Endothelial cell of umbilical vein (primary cell): ENCODE data around the gene PSMA6. TPM values are rescaled to one million over a fixed set of nuclear protein-coding genes. Genes with fewer than 3 reads are reported as not detected.

ENCODE experiments used
- BruUV-seq: library from RNA; stranded (reverse); fragments of 400-500 nt; replicated peaks from 2 replicates; lab custom pipeline; 2021; lab: Mats Ljungman, UMichigan
- CTCF ChIA-PET: fragments of 300-600, 350-600 bp; sonication (Branson Sonifier 250); formaldehyde crosslinking; loops from one replicate; lab custom pipeline; 2021; ENCODE audit warnings: antibody characterized with exemption, inconsistent platforms; lab: Charles Lee
- POLR2A ChIA-PET: fragments of 300-600, 350-600 bp; sonication (Branson Sonifier 250); formaldehyde crosslinking; loops from one replicate; lab custom pipeline; 2021; ENCODE audit warnings: antibody characterized with exemption, inconsistent platforms; lab: Charles Lee
- DNase-seq: peaks from one replicate; pipeline ENCODE4 v3.0.0-alpha.2; 2011; ENCODE audit warnings: low read depth, low spot score
- FAIRE-seq: peaks from 2 replicates; lab custom pipeline; 2011; peaks lifted over from hg19 to GRCh38; lab: Jason Lieb, UNC
- H2AFZ ChIP-seq: 2 replicates; pipeline ENCODE4 v1.6.0; 2012; ENCODE audit warnings: low read depth, low read length, control low read depth, inconsistent platforms
- H3K27ac ChIP-seq: 2 replicates; pipeline ENCODE4 v1.5.1; 2011; ENCODE audit warnings: low read depth, mild to moderate bottlenecking, control low read depth, low read length, moderate library complexity; ENCODE audit not compliant: insufficient read depth
- H3K27me3 ChIP-seq, 2 experiments: 2 replicates each; pipeline versions ENCODE4 v1.6.0 to v1.6.1; 2011; ENCODE audit warnings: low read length in 2 of 2, mixed read lengths in 1 of 2; ENCODE audit not compliant: control insufficient read depth in 2 of 2, insufficient read depth in 2 of 2
- H3K36me3 ChIP-seq, 2 experiments: 2 replicates in 1 of 2; 3 replicates in 1 of 2; pipeline ENCODE4 v1.5.1; 2011; ENCODE audit warnings: low read length in 2 of 2, mild to moderate bottlenecking in 1 of 2, moderate library complexity in 1 of 2; ENCODE audit not compliant: control insufficient read depth in 2 of 2, insufficient read depth in 2 of 2; ENCODE audit errors: extremely low read depth in 1 of 2
- H3K4me1 ChIP-seq: 3 replicates; pipeline ENCODE4 v1.5.1; 2011; ENCODE audit warnings: mild to moderate bottlenecking, low read length; ENCODE audit not compliant: control insufficient read depth, insufficient read depth; ENCODE audit errors: extremely low read depth
- H3K4me2 ChIP-seq: 2 replicates; pipeline ENCODE4 v1.6.1; 2011; ENCODE audit warnings: low read length, control low read depth, mixed read lengths; ENCODE audit not compliant: insufficient read depth
- H3K4me3 ChIP-seq, 3 experiments: fragments of 200-600 bp in 1 of 3; sonication (generic), shearing (Covaris generic) in 1 of 3; replicated peaks in 1 of 3; 2 replicates each; pipeline ENCODE4 v1.5.1; 2011 to 2016; ENCODE audit warnings: control low read depth in 3 of 3, low read length in 3 of 3, mild to moderate bottlenecking in 2 of 3, inconsistent platforms in 1 of 3, low read depth in 1 of 3, moderate library complexity in 1 of 3; ENCODE audit not compliant: insufficient read depth in 1 of 3
- H3K79me2 ChIP-seq: 2 replicates; pipeline ENCODE4 v1.6.0; 2012; ENCODE audit warnings: low read length, inconsistent platforms; ENCODE audit not compliant: control insufficient read depth, insufficient read depth
- H3K9ac ChIP-seq: replicated peaks from 2 replicates; pipeline ENCODE3; 2011; ENCODE audit warnings: low read length, control low read depth; ENCODE audit not compliant: insufficient read depth; ENCODE audit errors: extremely low read depth
- H3K9me1 ChIP-seq: replicated peaks from 3 replicates; pipeline ENCODE4 v1.6.0; 2011; ENCODE audit warnings: mild to moderate bottlenecking, low read length; ENCODE audit not compliant: control insufficient read depth, insufficient read depth; ENCODE audit errors: extremely low read depth
- H3K9me3 ChIP-seq: replicated peaks from 2 replicates; pipeline ENCODE4 v1.5.1; 2012; ENCODE audit warnings: low read length, inconsistent platforms; ENCODE audit not compliant: control insufficient read depth, insufficient read depth
- H4K20me1 ChIP-seq: replicated peaks from 2 replicates; pipeline ENCODE3; 2011; ENCODE audit warnings: mild to moderate bottlenecking, low read length; ENCODE audit not compliant: control insufficient read depth, insufficient read depth; ENCODE audit errors: extremely low read depth
- CTCF ChIP-seq, 2 donors: IDR thresholded peaks; 1 replicate in 1 of 2; 2 replicates in 1 of 2; pipeline ENCODE4 v1.5.1; 2011; ENCODE audit warnings: low read length in 2 of 2, mild to moderate bottlenecking in 2 of 2, moderate library complexity in 2 of 2, control low read depth in 1 of 2, inconsistent platforms in 1 of 2, low read depth in 1 of 2; ENCODE audit not compliant: insufficient read depth in 1 of 2; ENCODE audit errors: extremely low read depth in 1 of 2
- EZH2 ChIP-seq: IDR thresholded peaks from 2 replicates; pipeline ENCODE4 v1.6.1; 2012; ENCODE audit warnings: borderline replicate concordance, low read depth, mild to moderate bottlenecking, moderate library complexity, low read length, inconsistent platforms; ENCODE audit not compliant: severe bottlenecking
- FOS ChIP-seq: IDR thresholded peaks from 2 replicates; pipeline ENCODE4 v1.6.1; 2011; ENCODE audit warnings: mild to moderate bottlenecking, low read length, moderate library complexity, borderline replicate concordance; ENCODE audit not compliant: insufficient read depth
- GATA2 ChIP-seq: IDR thresholded peaks from 2 replicates; pipeline ENCODE4 v1.7.0; 2011; ENCODE audit warnings: low read depth, mild to moderate bottlenecking, moderate library complexity, mixed read lengths, low read length; ENCODE audit not compliant: insufficient read length, insufficient read depth
- JUN ChIP-seq: IDR thresholded peaks from 2 replicates; pipeline ENCODE4 v1.6.1; 2011; ENCODE audit warnings: borderline replicate concordance, low read depth; ENCODE audit not compliant: insufficient read length, insufficient read depth
- MAX ChIP-seq: IDR thresholded peaks from 2 replicates; pipeline ENCODE4 v1.6.1; 2011; ENCODE audit not compliant: insufficient read depth, insufficient read length
- MYC ChIP-seq: IDR thresholded peaks from one replicate; pipeline ENCODE4 v1.6.1; 2011; ENCODE audit warnings: mild to moderate bottlenecking, low read depth, low read length
- POLR2A ChIP-seq: IDR thresholded peaks from 2 replicates; pipeline ENCODE4 v1.6.1; 2012; ENCODE audit warnings: low read depth, mild to moderate bottlenecking, control low read depth, low read length
- POLR2AphosphoS5 ChIP-seq: IDR thresholded peaks from 2 replicates; pipeline ENCODE4 v1.6.1; 2012; ENCODE audit warnings: low read depth, mild to moderate bottlenecking, control low read depth, low read length, moderate library complexity; ENCODE audit not compliant: insufficient read depth
- dilution Hi-C: fragments of 300-500 bp; cut with MboI; formaldehyde crosslinking; loops from one replicate; pipeline ENCODE4 v1.15.0; 2019; ENCODE audit warnings: low sequenced_read_pairs; ENCODE audit not compliant: extremely low pct_ligation_motif_present
- intact Hi-C: fragments of 100-400 bp; cut with micrococcal nuclease; formaldehyde crosslinking; loops from one replicate; pipeline ENCODE4 v1.10.0; 2022
- polyA plus RNA-seq, 4 experiments: library from polyadenylated mRNA; depleted of rRNA in 3 of 4; stranded (reverse) in 3 of 4; unstranded in 1 of 4; fragments of >200 nt; gene quantifications; 2 replicates each; pipeline versions ENCODE4 v1.2.1 to v1.2.3, GENCODE V29; 2011 to 2012; ENCODE audit warnings: missing spikeins in 1 of 4
- total RNA-seq: library from RNA; stranded (reverse); gene quantifications from 2 replicates; pipeline ENCODE4 v1.2.3, GENCODE V29; 2021

The PSMA6 gene
- total and polyA plus RNA-seq, 2 donors (not counting 3 experiments of a cell fraction or from before 2014, with no cell fraction given): 170 to 197 TPM

GRCh38 chr14:35303149-35303935 is 11.2 kb downstream of the PSMA6 start:
- no peak overlapping the region for H3K4me3 ChIP-seq
- intact Hi-C loops (no loop called here), dilution Hi-C loops (no loop called here)
- BruUV-seq: no TSS peak
- no peaks in the 10 kb centered on the region for H3K27me3 ChIP-seq
- POLR2A ChIA-PET: interaction anchor here (0.8 kb wide), 1 partner anchor 11 kb away, joined by 3 read pairs; the partner anchor contains the start of gene PSMA6
- H3K27ac ChIP-seq: no peak overlapping the region
- TF ChIP-seq CTCF (IDR thresholded peaks at IDR 0.05; ENCODE audit: extremely low read depth in 1 of 2, insufficient read depth in 1 of 2, low read depth in 1 of 2, low read length in 2 of 2) (no peak), POLR2AphosphoS5 (no peak), JUN (no peak), EZH2 (no peak), MAX (no peak), MYC (no peak), GATA2 (no peak), FOS (no peak), POLR2A (no peak)
- H3K9ac ChIP-seq: no peak overlapping the region
- H3K79me2 ChIP-seq: peaks cover 90% of the 10 kb centered on the region
- no peak overlapping the region for H2AFZ ChIP-seq
- no peak overlapping the region for H3K4me2 ChIP-seq
- peaks cover 5% of the 10 kb centered on the region for H4K20me1 ChIP-seq
- no peaks in the 10 kb centered on the region for H3K36me3 ChIP-seq
- peaks cover 7% of the 10 kb centered on the region for H3K4me1 ChIP-seq
- H3K9me3 ChIP-seq: no peaks in the 10 kb centered on the region
- CTCF ChIA-PET: interaction anchor here (0.7 to 2.0 kb wide), 4 partner anchors 8 to 163 kb away, joined by 3 to 7 read pairs (median 3); no protein-coding TSS in a partner anchor
- DNase-seq: no peak
- H3K9me1 ChIP-seq: no peaks in the 10 kb centered on the region
- FAIRE-seq: no peak
